Lower leg skin (tissue), 4 donors: Measurements from ENCODE around the gene ARMCX2. TPM values are rescaled to one million over a fixed set of nuclear protein-coding genes. Genes with fewer than 3 reads are reported as not detected.
A peak's percentile ranks its signal among the peaks of the same experiment; 100 is the strongest.

ENCODE experiments used
- DNase-seq, 2 donors: peaks; one replicate each; pipeline ENCODE4 v3.0.0-alpha.2; 2019; ENCODE audit warnings: low spot score in 2 of 2
- H3K4me3 ChIP-seq: fragments of 200-600 bp; sonication (generic); 2 replicates; pipeline ENCODE4 v1.5.1; 2017; ENCODE audit warnings: mild to moderate bottlenecking, low read depth; ENCODE audit not compliant: poor library complexity, severe bottlenecking
- CTCF ChIP-seq, 3 donors: fragments of 450-650 bp; IDR thresholded peaks; one replicate each; pipeline ENCODE4 v1.5.1; 2016; ENCODE audit warnings: antibody characterized with exemption in 3 of 3, mild to moderate bottlenecking in 3 of 3, moderate library complexity in 2 of 3
- POLR2A ChIP-seq, 2 donors: fragments of 450-650 bp; IDR thresholded peaks; one replicate each; pipeline ENCODE4 v1.6.1; 2016 to 2017; ENCODE audit warnings: antibody characterized with exemption in 2 of 2, mild to moderate bottlenecking in 1 of 2, moderate library complexity in 1 of 2
- WGBS, 2 donors: methylation state at CpG; one replicate each; pipeline ENCODE4 v1.1.5; 2018; 5-methylcytosine and 5-hydroxymethylcytosine counted together
- intact Hi-C: fragments of 100-400 bp; cut with DNase I; formaldehyde crosslinking; loops from one replicate; pipeline ENCODE4 v1.15.0; 2023; ENCODE audit warnings: low total_unique reads
- total RNA-seq, 4 donors: library from RNA; depleted of rRNA; stranded (reverse); fragments of >200 nt; gene quantifications; one replicate each; pipeline ENCODE4 v1.1.0, GENCODE V29; 2016

The ARMCX2 gene
- total RNA-seq, 4 donors from 2014 or later = 5.4 to 14.1 (median 8.7) TPM

- intact Hi-C loops = no loop called here
- DNase-seq = no peak
- TF ChIP-seq POLR2A (IDR thresholded peaks at IDR 0.05) (no peak), CTCF (IDR thresholded peaks at IDR 0.05) (no peak)
- no peak overlapping the region for H3K4me3 ChIP-seq
Measured at GRCh38 chrX:101685923-101686322, 26.3 kb upstream of the ARMCX2 start.

- TF ChIP-seq POLR2A (IDR thresholded peaks at IDR 0.05) (no peak), CTCF (IDR thresholded peaks at IDR 0.05) (no peak)
- DNase-seq = no peak
- WGBS, 2 donors = 17 to 38% methylated on average over 2 of the region's 2 CpGs
- H3K4me3 ChIP-seq = no peak overlapping the region
- intact Hi-C loops = no loop called here
Measured at GRCh38 chrX:101682723-101683122, 23.1 kb upstream of the ARMCX2 start.

- WGBS, 2 donors = 46 to 59% methylated on average over 1 of the region's 1 CpG
- intact Hi-C loops = no loop called here
- no peak for DNase-seq
- TF ChIP-seq CTCF (IDR thresholded peaks at IDR 0.05) (no peak), POLR2A (IDR thresholded peaks at IDR 0.05) (no peak)
- no peak overlapping the region for H3K4me3 ChIP-seq
Measured at GRCh38 chrX:101677028-101677427, 17.4 kb upstream of the ARMCX2 start.

GRCh38 chrX:101676571-101676970 is 16.9 kb upstream of the ARMCX2 start:
- TF ChIP-seq CTCF (IDR thresholded peaks at IDR 0.05) (no peak), POLR2A (IDR thresholded peaks at IDR 0.05) (no peak)
- 64 to 69% methylated on average over 3 of the region's 3 CpGs for WGBS, 2 donors
- intact Hi-C loops = no loop called here
- H3K4me3 ChIP-seq = no peak overlapping the region
- no peak for DNase-seq

- intact Hi-C loops = no loop called here
- WGBS, 2 donors = 37 to 38% methylated on average over 2 of the region's 2 CpGs
- TF ChIP-seq CTCF (IDR thresholded peaks at IDR 0.05) (no peak), POLR2A (IDR thresholded peaks at IDR 0.05) (no peak)
- no peak overlapping the region for H3K4me3 ChIP-seq
- no peak for DNase-seq
Measured at GRCh38 chrX:101668143-101668542, 8.5 kb upstream of the ARMCX2 start.

- no peak for TF ChIP-seq CTCF (IDR thresholded peaks at IDR 0.05)
- TF ChIP-seq POLR2A (IDR thresholded peaks at IDR 0.05) = no peak
- DNase-seq = peak; percentile 50 to 93
- peak overlapping the region; percentile 30 for H3K4me3 ChIP-seq
- intact Hi-C loops = no loop called here
- 1 to 27% methylated on average over 21 to 38 of the region's 38 CpGs for WGBS, 2 donors
Measured at GRCh38 chrX:101658661-101659491, 774 bp downstream of the ARMCX2 start.
